Neural progenitor cell (in vitro differentiated cells): ENCODE results near the gene SH3TC1. TPM values are rescaled to one million over a fixed set of nuclear protein-coding genes. Genes with fewer than 3 reads are reported as not detected.

Source experiments
- DNase-seq: peaks from one replicate; pipeline ENCODE4 v3.0.0-alpha.2; 2016; ENCODE audit warnings: low spot score
- H2AFZ ChIP-seq: fragments of 200-600 bp; sonication (generic); replicated peaks from 2 replicates; pipeline ENCODE4 v1.6.1; 2016; ENCODE audit warnings: antibody characterized with exemption
- H3F3A ChIP-seq: fragments of 200-600 bp; sonication (generic); 2 replicates; pipeline ENCODE4 v1.6.1; 2016; ENCODE audit warnings: antibody characterized with exemption, low read depth
- H3K27ac ChIP-seq: fragments of 200-600 bp; sonication (generic); 2 replicates; pipeline ENCODE4 v1.5.1; 2016; ENCODE audit warnings: mild to moderate bottlenecking
- H3K27me3 ChIP-seq: fragments of 200-600 bp; sonication (generic); 2 replicates; pipeline ENCODE4 v1.6.1; 2016; ENCODE audit warnings: mild to moderate bottlenecking, moderate library complexity
- H3K36me3 ChIP-seq: fragments of 200-600 bp; sonication (generic); 2 replicates; pipeline ENCODE4 v1.5.1; 2016
- H3K4me1 ChIP-seq: fragments of 200-600 bp; sonication (generic); 2 replicates; pipeline ENCODE4 v1.6.1; 2016; ENCODE audit warnings: mixed run types
- H3K4me2 ChIP-seq: fragments of 200-600 bp; sonication (generic); 2 replicates; pipeline ENCODE4 v1.6.1; 2016
- H3K4me3 ChIP-seq: fragments of 200-600 bp; sonication (generic); 2 replicates; pipeline ENCODE4 v1.5.1; 2016
- H3K79me2 ChIP-seq: fragments of 200-600 bp; sonication (generic); 2 replicates; pipeline ENCODE4 v1.6.1; 2016; ENCODE audit warnings: low read depth
- H3K9ac ChIP-seq: fragments of 200-600 bp; sonication (generic); 2 replicates; pipeline ENCODE4 v1.6.1; 2016
- H3K9me3 ChIP-seq: fragments of 200-600 bp; sonication (generic); 2 replicates; pipeline ENCODE4 v1.5.1; 2016; ENCODE audit warnings: low read depth
- H4K20me1 ChIP-seq: fragments of 200-600 bp; sonication (generic); 2 replicates; pipeline ENCODE4 v1.6.1; 2016; ENCODE audit warnings: low read depth
- H3K27ac Mint-ChIP-seq: 3 replicates; pipeline ENCODE4 v1.8.0; 2021; ENCODE audit warnings: mixed read lengths
- H3K27me3 Mint-ChIP-seq: 2 replicates; pipeline ENCODE4 v1.8.0; 2022; ENCODE audit warnings: low read depth, mild to moderate bottlenecking, inconsistent platforms, moderate library complexity, mixed read lengths; ENCODE audit not compliant: insufficient read depth
- H3K36me3 Mint-ChIP-seq: 3 replicates; pipeline ENCODE4 v1.8.0; 2021; ENCODE audit warnings: mixed read lengths
- H3K4me1 Mint-ChIP-seq: 3 replicates; pipeline ENCODE4 v1.8.0; 2021; ENCODE audit warnings: mixed read lengths
- H3K4me3 Mint-ChIP-seq: 3 replicates; pipeline ENCODE4 v1.8.0; 2021; ENCODE audit warnings: mild to moderate bottlenecking, moderate library complexity, mixed read lengths
- H3K9me3 Mint-ChIP-seq: 3 replicates; pipeline ENCODE4 v1.8.0; 2020; ENCODE audit warnings: mixed read lengths
- EZH2 ChIP-seq: fragments of 200-600 bp; sonication (generic); IDR thresholded peaks from 2 replicates; pipeline ENCODE4 v1.6.1; 2017; ENCODE audit warnings: antibody characterized with exemption, mild to moderate bottlenecking, moderate library complexity
- EZH2phosphoT487 ChIP-seq: fragments of 200-600 bp; sonication (generic); IDR thresholded peaks from 2 replicates; pipeline ENCODE4 v1.6.1; 2017; ENCODE audit warnings: antibody characterized with exemption
- total RNA-seq: library from RNA; depleted of rRNA; stranded (reverse); fragments of >200 nt; gene quantifications from 2 replicates; pipeline ENCODE4 v1.2.3, GENCODE V29; 2015; ENCODE audit warnings: low replicate concordance
- TF ChIP-seq, protein P1 (sequence below): fragments of 200-600 bp; sonication (generic); IDR thresholded peaks from 2 replicates; pipeline ENCODE4 v1.5.1; 2017; ENCODE audit warnings: antibody characterized with exemption, mild to moderate bottlenecking

SH3TC1 gene
- total RNA-seq, 1 donor from 2014 or later, result 0.22 TPM

GRCh38 chr4:8165374-8165896 is 33.7 kb upstream of the SH3TC1 start:
- no peak overlapping the region for H3K27ac Mint-ChIP-seq
- H3K4me1 Mint-ChIP-seq, result no peaks in the 10 kb centered on the region
- Histone ChIP-seq H3F3A (no peaks in the 10 kb centered on the region), H3K79me2 (no peaks in the 10 kb centered on the region), H4K20me1 (peaks cover under 1% of the 10 kb centered on the region), H3K27ac (no peak overlapping the region), H2AFZ (no peak overlapping the region), H3K4me3 (no peak overlapping the region), H3K9ac (no peak overlapping the region), H3K36me3 (no peaks in the 10 kb centered on the region), H3K4me2 (no peak overlapping the region), H3K27me3 (peaks cover 11% of the 10 kb centered on the region), H3K4me1 (no peaks in the 10 kb centered on the region), H3K9me3 (no peaks in the 10 kb centered on the region)
- H3K9me3 Mint-ChIP-seq, result peaks cover 13% of the 10 kb centered on the region
- peaks cover 31% of the 10 kb centered on the region for H3K27me3 Mint-ChIP-seq
- H3K36me3 Mint-ChIP-seq, result no peaks in the 10 kb centered on the region
- TF ChIP-seq, protein P1, sequence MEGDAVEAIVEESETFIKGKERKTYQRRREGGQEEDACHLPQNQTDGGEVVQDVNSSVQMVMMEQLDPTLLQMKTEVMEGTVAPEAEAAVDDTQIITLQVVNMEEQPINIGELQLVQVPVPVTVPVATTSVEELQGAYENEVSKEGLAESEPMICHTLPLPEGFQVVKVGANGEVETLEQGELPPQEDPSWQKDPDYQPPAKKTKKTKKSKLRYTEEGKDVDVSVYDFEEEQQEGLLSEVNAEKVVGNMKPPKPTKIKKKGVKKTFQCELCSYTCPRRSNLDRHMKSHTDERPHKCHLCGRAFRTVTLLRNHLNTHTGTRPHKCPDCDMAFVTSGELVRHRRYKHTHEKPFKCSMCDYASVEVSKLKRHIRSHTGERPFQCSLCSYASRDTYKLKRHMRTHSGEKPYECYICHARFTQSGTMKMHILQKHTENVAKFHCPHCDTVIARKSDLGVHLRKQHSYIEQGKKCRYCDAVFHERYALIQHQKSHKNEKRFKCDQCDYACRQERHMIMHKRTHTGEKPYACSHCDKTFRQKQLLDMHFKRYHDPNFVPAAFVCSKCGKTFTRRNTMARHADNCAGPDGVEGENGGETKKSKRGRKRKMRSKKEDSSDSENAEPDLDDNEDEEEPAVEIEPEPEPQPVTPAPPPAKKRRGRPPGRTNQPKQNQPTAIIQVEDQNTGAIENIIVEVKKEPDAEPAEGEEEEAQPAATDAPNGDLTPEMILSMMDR, result no peak
- TF ChIP-seq EZH2phosphoT487 (no peak), EZH2 (no peak)
- H3K4me3 Mint-ChIP-seq, result no peak overlapping the region
- no peak for DNase-seq

DNA sequence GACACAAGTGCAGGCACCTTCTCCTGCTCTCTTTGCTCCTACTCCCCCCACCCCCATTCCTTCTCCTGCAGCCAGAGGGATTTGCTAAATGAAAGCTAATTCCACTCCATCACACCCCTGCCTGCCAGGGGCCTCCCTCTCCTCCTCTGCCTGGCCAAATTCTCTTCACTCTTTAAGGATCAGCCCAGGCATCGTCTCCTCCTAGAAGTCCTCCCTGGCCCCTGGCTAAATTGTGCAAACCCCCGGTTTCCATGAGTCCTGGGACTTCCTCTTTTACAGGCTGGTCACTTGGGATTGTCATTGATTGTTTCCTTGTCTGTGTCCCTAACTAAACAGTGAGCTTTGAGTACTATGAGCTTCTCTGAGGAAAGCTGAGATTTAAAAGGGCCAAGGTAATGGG is 31.8 kb upstream of the SH3TC1 start:
- Mint-ChIP-seq H3K27ac (no peak overlapping the region), H3K4me3 (no peak overlapping the region), H3K4me1 (no peaks in the 10 kb centered on the region), H3K9me3 (peaks cover 13% of the 10 kb centered on the region), H3K36me3 (no peaks in the 10 kb centered on the region), H3K27me3 (peaks cover 28% of the 10 kb centered on the region)
- TF ChIP-seq EZH2 (no peak), EZH2phosphoT487 (no peak)
- TF ChIP-seq, protein P1, result no peak
- no peak overlapping the region for H3K27ac ChIP-seq
- H3F3A ChIP-seq, result no peaks in the 10 kb centered on the region
- no peaks in the 10 kb centered on the region for H3K79me2 ChIP-seq
- H3K27me3 ChIP-seq, result no peaks in the 10 kb centered on the region
- no peaks in the 10 kb centered on the region for H4K20me1 ChIP-seq
- H3K9ac ChIP-seq, result no peak overlapping the region
- no peak for DNase-seq
- H3K4me2 ChIP-seq, result no peak overlapping the region
- no peak overlapping the region for H3K4me3 ChIP-seq
- H3K36me3 ChIP-seq, result no peaks in the 10 kb centered on the region
- no peak overlapping the region for H2AFZ ChIP-seq
- H3K4me1 ChIP-seq, result no peaks in the 10 kb centered on the region
- no peaks in the 10 kb centered on the region for H3K9me3 ChIP-seq

DNA sequence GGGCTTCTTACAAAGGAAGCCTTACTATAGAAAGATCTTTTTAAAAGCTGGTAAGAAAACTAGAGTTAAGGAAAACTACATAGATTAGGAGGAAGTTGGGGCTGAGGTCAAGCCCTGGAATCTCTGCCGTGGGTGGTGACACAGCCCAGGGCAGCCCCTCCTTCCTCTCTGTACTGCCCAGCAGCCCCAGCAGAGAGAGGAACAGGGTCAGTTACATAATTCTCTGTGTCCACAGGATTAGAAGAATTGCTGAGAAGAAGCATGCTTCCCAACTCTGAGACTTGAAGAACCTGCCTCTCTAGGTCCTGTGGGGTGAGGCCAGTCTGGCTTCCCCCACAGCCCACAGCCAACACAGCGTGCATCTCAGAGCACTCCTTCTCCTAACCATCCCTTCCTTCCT is 31.3 kb upstream of the SH3TC1 start:
- Mint-ChIP-seq H3K36me3 (no peaks in the 10 kb centered on the region), H3K9me3 (peaks cover 13% of the 10 kb centered on the region), H3K27ac (no peak overlapping the region), H3K27me3 (peaks cover 28% of the 10 kb centered on the region), H3K4me3 (no peak overlapping the region), H3K4me1 (no peaks in the 10 kb centered on the region)
- DNase-seq, result no peak
- H3K9me3 ChIP-seq, result no peaks in the 10 kb centered on the region
- H3K27me3 ChIP-seq, result no peaks in the 10 kb centered on the region
- no peaks in the 10 kb centered on the region for H3K36me3 ChIP-seq
- H4K20me1 ChIP-seq, result no peaks in the 10 kb centered on the region
- H3K79me2 ChIP-seq, result no peaks in the 10 kb centered on the region
- no peak for TF ChIP-seq EZH2
- TF ChIP-seq, protein P1, result no peak
- no peak for TF ChIP-seq EZH2phosphoT487
- no peak overlapping the region for H3K4me2 ChIP-seq
- H3K9ac ChIP-seq, result no peak overlapping the region
- no peak overlapping the region for H3K27ac ChIP-seq
- H3K4me3 ChIP-seq, result no peak overlapping the region
- no peak overlapping the region for H2AFZ ChIP-seq
- no peaks in the 10 kb centered on the region for H3F3A ChIP-seq
- no peaks in the 10 kb centered on the region for H3K4me1 ChIP-seq
